Measurements from ENCODE around the gene CENPF. TPM values are rescaled to one million over a fixed set of nuclear protein-coding genes. Genes with fewer than 3 reads are reported as not detected.

The CENPF gene
- total RNA-seq, 3 donors from 2014 or later (not counting 1 experiment from before 2014, with no cell fraction given) = 3.8 to 6.6 (median 4.0) TPM

- Histone ChIP-seq H3K27me3 (ENCODE audit: control insufficient read depth, insufficient read depth, low read length) (no peaks in the 10 kb centered on the region), H3K36me3 (ENCODE audit: control insufficient read depth, insufficient read depth, low read length) (no peaks in the 10 kb centered on the region), H3K4me1 (ENCODE audit: control insufficient read depth, insufficient read depth, low read length) (no peaks in the 10 kb centered on the region), H3K27ac (ENCODE audit: low read length) (no peak overlapping the region), H3K4me3 (ENCODE audit: low read length) (no peak overlapping the region), H3K9me3 (ENCODE audit: control insufficient read depth, insufficient read depth, low read length) (no peaks in the 10 kb centered on the region)
- no peak for DNase-seq
- Mint-ChIP-seq H3K27ac (no peak overlapping the region), H3K4me1 (peaks cover 7 to 8% of the 10 kb centered on the region in 2 donors), H3K9me3 (no peaks in the 10 kb centered on the region), H3K36me3 (no peaks in the 10 kb centered on the region), H3K27me3 (ENCODE audit: low read depth in 2 of 2) (no peaks in the 10 kb centered on the region), H3K4me3 (no peak overlapping the region)
- no peak for ATAC-seq
- no peak for TF ChIP-seq CTCF (IDR thresholded peaks at IDR 0.05)
- intact Hi-C loops (cut with micrococcal nuclease) = no loop called here
Observed at GRCh38 chr1:214634267-214634666, 31.3 kb downstream of the CENPF start.

- TF ChIP-seq CTCF (IDR thresholded peaks at IDR 0.05) = no peak
- intact Hi-C loops (cut with micrococcal nuclease) = no loop called here
- H3K9me3 Mint-ChIP-seq = no peaks in the 10 kb centered on the region
Observed at GRCh38 chr1:214635086-214635485, 32.1 kb downstream of the CENPF start.

GRCh38 chr1:214635506-214635905, 32.5 kb downstream of the CENPF start:
- Histone ChIP-seq H3K27me3 (ENCODE audit: control insufficient read depth, insufficient read depth, low read length) (no peaks in the 10 kb centered on the region), H3K4me1 (ENCODE audit: control insufficient read depth, insufficient read depth, low read length) (no peaks in the 10 kb centered on the region), H3K36me3 (ENCODE audit: control insufficient read depth, insufficient read depth, low read length) (no peaks in the 10 kb centered on the region), H3K9me3 (ENCODE audit: control insufficient read depth, insufficient read depth, low read length) (no peaks in the 10 kb centered on the region), H3K4me3 (ENCODE audit: low read length) (no peak overlapping the region), H3K27ac (ENCODE audit: low read length) (no peak overlapping the region)
- no peaks in the 10 kb centered on the region for H3K36me3 Mint-ChIP-seq
- no peak overlapping the region for H3K27ac Mint-ChIP-seq
- ATAC-seq (no peak), DNase-seq (no peak)
- no peak overlapping the region for H3K4me3 Mint-ChIP-seq
- peaks cover 7 to 8% of the 10 kb centered on the region in 2 donors for H3K4me1 Mint-ChIP-seq
- intact Hi-C loops (cut with micrococcal nuclease) = no loop called here
- no peaks in the 10 kb centered on the region for H3K9me3 Mint-ChIP-seq
- TF ChIP-seq CTCF (IDR thresholded peaks at IDR 0.05) = no peak
- no peaks in the 10 kb centered on the region for H3K27me3 Mint-ChIP-seq (ENCODE audit: low read depth in 2 of 2)
- WGBS (ENCODE audit: insufficient coverage) = 96% methylated on average over 4 of the region's 4 CpGs

More at GRCh38 chr1:214635086-214635485, 32.1 kb downstream of the CENPF start:
- Histone ChIP-seq H3K9me3 (ENCODE audit: control insufficient read depth, insufficient read depth, low read length) (no peaks in the 10 kb centered on the region), H3K4me1 (ENCODE audit: control insufficient read depth, insufficient read depth, low read length) (no peaks in the 10 kb centered on the region), H3K4me3 (ENCODE audit: low read length) (no peak overlapping the region), H3K27me3 (ENCODE audit: control insufficient read depth, insufficient read depth, low read length) (no peaks in the 10 kb centered on the region), H3K36me3 (ENCODE audit: control insufficient read depth, insufficient read depth, low read length) (no peaks in the 10 kb centered on the region), H3K27ac (ENCODE audit: low read length) (no peak overlapping the region)
- Mint-ChIP-seq H3K4me1 (peaks cover 7 to 8% of the 10 kb centered on the region in 2 donors), H3K27ac (no peak overlapping the region), H3K4me3 (no peak overlapping the region), H3K36me3 (no peaks in the 10 kb centered on the region), H3K27me3 (ENCODE audit: low read depth in 2 of 2) (no peaks in the 10 kb centered on the region)
- DNase-seq (no peak), ATAC-seq (no peak)
- 100% methylated on average over 3 of the region's 3 CpGs for WGBS (ENCODE audit: insufficient coverage)

GRCh38 chr1:214636436-214636835, 33.4 kb downstream of the CENPF start:
- Histone ChIP-seq H3K36me3 (ENCODE audit: control insufficient read depth, insufficient read depth, low read length) (no peaks in the 10 kb centered on the region), H3K27me3 (ENCODE audit: control insufficient read depth, insufficient read depth, low read length) (no peaks in the 10 kb centered on the region), H3K4me1 (ENCODE audit: control insufficient read depth, insufficient read depth, low read length) (no peaks in the 10 kb centered on the region), H3K27ac (ENCODE audit: low read length) (no peak overlapping the region), H3K4me3 (ENCODE audit: low read length) (no peak overlapping the region), H3K9me3 (ENCODE audit: control insufficient read depth, insufficient read depth, low read length) (no peaks in the 10 kb centered on the region)
- no peak overlapping the region for H3K27ac Mint-ChIP-seq
- no peak overlapping the region for H3K4me3 Mint-ChIP-seq
- no peaks in the 10 kb centered on the region for H3K36me3 Mint-ChIP-seq
- no peaks in the 10 kb centered on the region for H3K27me3 Mint-ChIP-seq (ENCODE audit: low read depth in 2 of 2)
- TF ChIP-seq CTCF (IDR thresholded peaks at IDR 0.05) = no peak
- 95% methylated on average over 4 of the region's 5 CpGs for WGBS (ENCODE audit: insufficient coverage)
- intact Hi-C loops (cut with micrococcal nuclease) = loop anchor here (2.0 kb wide), 1 partner anchor 422 kb away; no protein-coding TSS in a partner anchor
- DNase-seq (no peak), ATAC-seq (no peak)
- H3K4me1 Mint-ChIP-seq = peaks cover 7 to 8% of the 10 kb centered on the region in 2 donors
- no peaks in the 10 kb centered on the region for H3K9me3 Mint-ChIP-seq

Data from natural killer cell (primary cell).